ENCODE measurements around the gene HS6ST2.

Gene HS6ST2

GRCh38 chrX:132842460-132843238 lies 115.8 kb downstream of the HS6ST2 start:
- DNase-seq: no peak

DNA sequence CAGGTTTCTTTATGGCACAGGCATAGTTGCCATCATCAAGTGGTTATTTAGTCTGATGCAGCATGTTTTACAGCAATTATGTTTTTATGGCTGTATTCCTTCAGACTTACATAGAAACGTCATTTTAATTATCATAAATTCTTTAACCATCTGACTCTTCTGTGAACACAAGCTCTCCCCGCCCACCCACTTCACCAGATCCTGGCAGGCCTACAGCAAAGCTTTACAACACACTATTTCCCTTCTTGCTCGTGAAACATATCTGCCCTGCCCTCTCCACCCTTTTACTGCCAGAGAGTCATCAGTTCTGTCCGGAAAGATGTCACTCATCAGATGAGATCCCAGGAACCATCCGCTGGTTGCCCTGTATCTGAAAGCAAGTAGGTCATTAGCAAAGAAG lies 120.5 kb downstream of the HS6ST2 start:
- DNase-seq: no peak

GRCh38 chrX:132837126-132837525 lies 121.3 kb downstream of the HS6ST2 start:
- no peak for DNase-seq

- no peak for DNase-seq
Measured at GRCh38 chrX:132836471-132836870, 122.0 kb downstream of the HS6ST2 start.

- DNase-seq: no peak
Measured at GRCh38 chrX:132834741-132835140, 123.7 kb downstream of the HS6ST2 start.

- DNase-seq: no peak
Measured at GRCh38 chrX:132834109-132834508, 124.3 kb downstream of the HS6ST2 start.

- DNase-seq: no peak
Measured at GRCh38 chrX:132833373-132833772, 125.1 kb downstream of the HS6ST2 start.

- no peak for DNase-seq
Measured at GRCh38 chrX:132831336-132831973, 127.0 kb downstream of the HS6ST2 start.

DNA sequence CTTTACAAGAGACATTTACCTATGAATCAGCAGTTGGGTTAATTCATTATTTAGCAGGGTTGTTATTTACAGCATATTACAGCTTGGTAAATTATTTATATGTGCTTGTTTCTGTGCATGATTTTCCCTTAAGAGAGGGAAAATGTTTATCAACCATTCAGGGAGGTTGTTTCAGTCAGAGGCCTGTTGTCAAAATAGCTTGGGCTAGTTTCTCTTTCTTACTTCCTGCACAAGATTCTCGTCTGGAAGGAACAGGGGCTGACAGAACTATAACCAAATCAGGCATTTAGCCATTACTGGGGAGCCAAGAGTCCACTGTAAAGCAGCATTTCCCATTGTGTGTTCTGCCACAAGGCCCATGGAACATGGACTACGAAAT lies 135.8 kb downstream of the HS6ST2 start:
- DNase-seq: no peak

GRCh38 chrX:132821974-132822633 lies 136.3 kb downstream of the HS6ST2 start:
- DNase-seq: no peak

DNA sequence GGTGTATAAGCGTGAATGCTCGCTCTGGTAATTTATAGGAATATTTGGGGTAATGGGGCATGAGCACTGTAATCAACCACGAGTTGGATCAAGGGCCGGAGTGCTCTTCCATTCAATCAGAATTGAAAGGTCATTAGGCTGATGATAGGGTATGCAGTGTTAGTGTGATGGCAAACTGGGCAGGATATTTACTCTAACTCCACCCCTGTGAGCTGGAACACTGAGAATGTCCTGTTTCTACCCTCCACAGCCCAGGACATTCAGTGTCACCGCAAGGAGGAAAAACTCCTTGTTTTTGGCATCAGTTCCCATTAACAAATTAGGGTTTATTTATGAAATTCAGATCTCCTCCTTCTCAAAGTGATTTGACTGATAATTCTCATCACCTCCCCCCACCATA lies 137.8 kb downstream of the HS6ST2 start:
- no peak for DNase-seq

GRCh38 chrX:132819711-132820264 lies 138.6 kb downstream of the HS6ST2 start:
- DNase-seq: no peak

DNA sequence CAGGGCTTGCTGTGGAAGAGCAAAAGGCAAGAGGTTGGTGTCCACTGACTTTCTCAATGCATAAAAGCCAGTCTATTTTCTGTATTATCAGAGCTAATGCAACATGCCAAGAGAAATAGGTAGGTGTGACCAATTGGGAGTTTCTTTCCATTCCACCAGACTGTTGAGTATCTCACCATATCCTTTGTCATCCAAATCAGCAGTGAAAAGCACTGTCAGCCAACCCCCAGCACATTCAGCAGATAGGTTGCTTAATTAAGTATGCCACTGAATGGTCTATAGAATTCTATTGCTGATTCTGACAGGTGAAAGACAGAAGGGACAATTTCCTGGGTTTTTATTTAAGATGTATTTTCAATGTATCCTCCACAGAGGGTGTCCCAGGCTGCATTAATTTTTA lies 139.8 kb downstream of the HS6ST2 start:
- DNase-seq: no peak

- no peak for DNase-seq
Measured at GRCh38 chrX:132815643-132816042, 142.8 kb downstream of the HS6ST2 start.

GRCh38 chrX:132810964-132811712 lies 147.3 kb downstream of the HS6ST2 start:
- no peak for DNase-seq

DNA sequence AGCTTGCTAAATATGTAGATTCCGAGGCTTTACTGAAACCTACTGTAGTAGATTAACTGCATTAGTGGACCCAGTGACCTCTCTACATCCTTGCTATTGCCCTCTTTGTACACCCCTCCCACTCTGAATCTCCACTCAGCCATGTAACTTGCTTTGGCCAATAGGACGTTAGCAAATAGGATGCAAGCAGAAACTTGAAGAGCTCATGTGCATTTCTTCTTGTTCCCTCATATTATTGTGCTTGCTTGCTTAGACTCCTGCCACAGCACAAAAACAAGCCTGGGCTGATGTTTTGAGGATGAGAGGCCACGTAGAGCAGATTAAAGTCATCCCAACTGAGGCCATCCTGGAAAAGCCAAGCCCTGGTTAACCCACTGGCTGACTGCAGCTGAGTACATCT lies 147.9 kb downstream of the HS6ST2 start:
- no peak for DNase-seq

GRCh38 chrX:132809581-132809980 lies 148.8 kb downstream of the HS6ST2 start:
- DNase-seq: no peak

GRCh38 chrX:132807411-132808030 lies 150.9 kb downstream of the HS6ST2 start:
- DNase-seq: no peak

DNA sequence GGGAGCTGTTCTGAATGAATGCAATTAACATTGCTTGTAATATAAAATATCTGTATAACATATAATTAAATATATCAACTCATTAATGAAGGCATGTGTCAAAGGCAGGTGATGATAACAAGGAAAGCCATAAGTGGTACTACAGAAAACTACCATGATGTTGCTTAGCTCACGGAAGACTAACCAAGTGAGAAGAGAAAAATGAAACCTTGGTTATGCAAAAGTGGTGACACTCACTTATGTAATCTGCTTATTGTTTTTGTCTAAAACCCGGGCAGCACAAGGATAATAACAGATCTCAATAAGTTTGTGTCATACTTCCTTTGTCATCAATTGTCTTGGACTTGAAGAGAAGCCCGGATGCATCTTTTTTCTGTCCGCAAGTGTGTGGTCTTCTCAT lies 156.4 kb downstream of the HS6ST2 start:
- DNase-seq: no peak

- no peak for DNase-seq
Measured at GRCh38 chrX:132795181-132795580, 163.2 kb downstream of the HS6ST2 start.

DNA sequence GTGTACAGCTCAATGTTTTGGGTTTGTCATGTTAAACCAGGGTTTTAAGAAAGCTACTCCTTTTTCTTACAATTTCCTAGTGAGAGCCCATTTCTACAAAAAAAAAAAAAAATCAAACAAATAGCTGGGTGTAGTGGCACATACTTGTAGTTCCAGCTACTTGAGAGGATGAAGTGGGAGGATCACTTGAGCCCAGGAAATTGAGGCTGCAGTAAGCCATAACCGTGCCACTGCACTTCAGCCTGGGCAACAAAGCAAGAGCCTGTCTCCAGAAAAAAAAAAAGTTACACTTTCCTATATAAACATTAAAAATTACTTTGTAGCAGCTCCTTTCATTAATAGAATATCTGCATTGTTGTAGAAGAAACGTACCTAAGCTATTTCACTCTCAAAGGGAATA lies 166.7 kb downstream of the HS6ST2 start:
- no peak for DNase-seq

DNA sequence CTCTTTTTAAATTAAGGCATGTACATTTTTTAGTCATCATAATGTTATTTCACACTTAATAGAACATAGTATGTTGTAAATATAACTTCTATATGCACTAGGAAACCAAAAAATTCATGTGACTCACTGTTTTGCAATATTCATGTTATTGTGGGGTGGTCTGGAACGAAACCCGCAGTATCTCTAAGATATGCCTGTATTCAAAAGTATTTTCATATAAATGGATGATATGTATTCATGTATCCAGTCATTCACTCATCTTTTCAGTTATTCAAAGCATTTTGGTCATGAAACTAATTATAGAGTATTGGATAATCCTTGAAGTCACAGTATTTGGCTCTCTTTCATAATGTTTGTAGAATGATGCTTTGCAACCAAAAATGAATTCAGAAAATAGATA lies 168.1 kb downstream of the HS6ST2 start:
- DNase-seq: no peak

- no peak for DNase-seq
Measured at GRCh38 chrX:132786217-132786616, 172.2 kb downstream of the HS6ST2 start.

All from cerebellar nuclear complex (tissue), 1 donor.